Hypothalamus (tissue), 51 donors: ENCODE data around the gene ATOH8.

Experiments used
- DNase-seq, 51 donors: peaks; one replicate each; lab custom pipeline; 2025; lab: John Stamatoyannopoulos, UW

The ATOH8 gene

GRCh38 chr2:85795331-85796045 lies 41.7 kb downstream of the ATOH8 start:
- DNase-seq, result no peak

- DNase-seq, result no peak
These were observed 42.2 kb downstream of the ATOH8 start for GRCh38 chr2:85796046-85796340.

- DNase-seq, result peak in 44 of 51 donors; percentile 27 to 88 (median 64)
These were observed 42.8 kb downstream of the ATOH8 start for GRCh38 chr2:85796341-85797262.

- DNase-seq, result no peak
These were observed 43.5 kb downstream of the ATOH8 start for GRCh38 chr2:85797263-85797660.

DNA sequence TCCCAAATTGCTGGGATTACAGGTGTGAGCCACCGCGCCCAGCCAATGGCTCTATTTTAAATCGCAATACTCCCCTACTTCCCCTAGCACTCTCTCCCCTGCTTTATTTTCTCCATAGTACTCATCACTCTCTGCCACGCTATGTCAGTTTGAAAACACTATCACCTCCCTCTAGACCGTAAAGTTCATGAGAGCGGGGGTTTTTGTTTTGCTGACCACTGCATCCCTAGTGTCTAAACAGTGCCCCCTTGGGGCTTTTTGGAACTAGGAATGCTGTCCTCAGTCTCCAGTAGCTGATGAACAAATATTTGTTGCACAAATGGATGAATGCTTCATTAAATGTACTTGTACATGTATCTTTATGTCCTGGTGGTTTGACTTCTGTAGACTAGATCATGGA lies 44.1 kb downstream of the ATOH8 start:
- peak in 11 of 51 donors; percentile 15 to 65 (median 44) for DNase-seq

DNA sequence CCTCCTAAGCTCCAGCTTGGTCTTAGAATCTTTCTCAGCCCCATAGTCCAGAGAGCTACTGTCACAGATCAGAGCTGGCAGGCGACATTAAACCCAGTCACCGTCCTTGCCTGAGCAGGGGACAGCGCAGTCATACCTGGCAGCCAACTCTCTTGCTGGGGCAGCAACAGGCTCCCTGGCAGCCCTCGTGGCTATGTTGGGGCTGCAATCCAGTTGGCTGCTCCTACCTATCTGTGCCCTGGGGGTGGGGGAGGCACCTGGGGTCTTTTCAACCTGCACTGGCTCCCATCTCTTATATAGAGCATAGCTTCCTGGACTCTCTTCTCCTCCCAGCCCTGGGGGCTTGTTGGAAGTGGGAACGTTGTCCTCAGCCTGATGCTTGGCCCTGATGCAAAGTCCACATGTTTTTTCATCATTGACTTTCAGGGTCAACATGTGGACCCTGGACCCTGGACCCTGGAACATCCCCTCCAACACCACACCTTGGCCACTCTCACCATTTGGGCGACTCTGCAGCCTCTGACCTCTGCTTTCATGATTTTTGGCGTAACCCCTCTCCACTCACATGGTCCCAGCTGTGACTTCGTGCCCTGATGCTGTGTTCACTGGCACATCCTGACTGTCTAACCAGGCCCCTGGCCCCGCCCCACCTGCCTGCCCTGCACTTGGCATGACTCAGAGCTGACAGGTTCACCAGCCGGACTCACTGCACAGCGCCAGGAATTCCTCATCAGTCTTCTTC lies 45.6 kb downstream of the ATOH8 start:
- DNase-seq, result peak in 1 of 51 donors; percentile 28

DNA sequence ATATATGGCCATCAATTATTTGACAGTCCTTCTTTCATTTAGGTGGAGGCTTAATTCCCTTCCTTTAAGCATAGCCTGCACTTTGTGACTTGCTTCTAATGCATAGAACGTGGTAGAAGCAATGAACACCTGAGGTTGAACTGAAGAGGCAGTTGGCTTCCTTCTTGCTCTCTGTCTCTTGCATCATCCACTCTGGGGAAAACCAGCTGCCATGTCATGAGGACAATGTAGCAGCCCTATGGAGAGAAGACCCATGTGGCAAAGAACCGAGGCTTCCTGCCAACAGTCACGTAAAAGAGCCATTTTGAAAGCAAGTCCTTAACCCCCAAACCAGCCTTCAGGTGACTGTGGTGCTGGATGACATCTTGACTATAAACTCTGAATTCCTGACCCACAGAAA lies 46.8 kb downstream of the ATOH8 start:
- no peak for DNase-seq

- DNase-seq, result no peak
These were observed 48.1 kb downstream of the ATOH8 start for GRCh38 chr2:85801871-85802270.

GRCh38 chr2:85802354-85803103 lies 48.7 kb downstream of the ATOH8 start:
- no peak for DNase-seq

GRCh38 chr2:85803704-85804425 lies 50.1 kb downstream of the ATOH8 start:
- DNase-seq, result no peak

- DNase-seq, result no peak
These were observed 50.8 kb downstream of the ATOH8 start for GRCh38 chr2:85804583-85804982.

DNA sequence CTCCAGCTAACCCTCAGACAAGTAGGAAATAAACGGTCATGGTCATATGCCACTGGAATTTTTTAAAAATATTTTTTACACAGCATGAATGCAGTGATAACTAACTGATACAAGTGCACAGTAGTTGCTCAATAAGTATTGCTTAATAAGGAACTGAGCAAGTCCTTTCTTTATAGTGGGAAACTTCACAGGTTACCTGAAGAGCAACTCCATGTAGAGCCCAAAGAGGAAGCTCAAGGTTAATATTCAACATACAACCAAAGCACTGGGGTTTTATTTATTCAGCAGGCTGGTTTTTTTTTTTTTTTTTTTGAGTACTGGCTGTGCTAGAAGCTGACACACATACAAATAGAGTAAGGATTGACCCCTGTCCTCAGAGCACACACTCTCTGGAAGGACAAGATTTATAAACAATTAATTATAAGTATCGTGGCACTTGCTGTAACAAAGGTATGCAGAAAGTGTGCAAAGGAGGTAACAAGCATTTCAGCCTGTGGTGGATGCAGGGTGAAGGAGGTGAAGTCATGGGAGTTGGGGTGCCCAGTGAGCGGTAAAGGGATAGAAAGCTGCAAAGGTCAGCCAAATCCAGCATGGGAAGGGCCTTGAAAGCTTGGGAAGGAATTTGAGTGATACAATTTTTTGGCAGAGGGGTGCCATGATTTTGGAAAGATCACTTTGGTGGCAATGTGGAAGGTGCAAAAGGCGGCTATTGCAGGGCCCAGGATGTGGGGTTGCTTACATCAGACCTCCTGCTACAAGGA lies 52.7 kb downstream of the ATOH8 start:
- no peak for DNase-seq

- DNase-seq, result no peak
These were observed 54.0 kb downstream of the ATOH8 start for GRCh38 chr2:85807756-85808155.

GRCh38 chr2:85810371-85811179 lies 56.8 kb downstream of the ATOH8 start:
- no peak for DNase-seq

DNA sequence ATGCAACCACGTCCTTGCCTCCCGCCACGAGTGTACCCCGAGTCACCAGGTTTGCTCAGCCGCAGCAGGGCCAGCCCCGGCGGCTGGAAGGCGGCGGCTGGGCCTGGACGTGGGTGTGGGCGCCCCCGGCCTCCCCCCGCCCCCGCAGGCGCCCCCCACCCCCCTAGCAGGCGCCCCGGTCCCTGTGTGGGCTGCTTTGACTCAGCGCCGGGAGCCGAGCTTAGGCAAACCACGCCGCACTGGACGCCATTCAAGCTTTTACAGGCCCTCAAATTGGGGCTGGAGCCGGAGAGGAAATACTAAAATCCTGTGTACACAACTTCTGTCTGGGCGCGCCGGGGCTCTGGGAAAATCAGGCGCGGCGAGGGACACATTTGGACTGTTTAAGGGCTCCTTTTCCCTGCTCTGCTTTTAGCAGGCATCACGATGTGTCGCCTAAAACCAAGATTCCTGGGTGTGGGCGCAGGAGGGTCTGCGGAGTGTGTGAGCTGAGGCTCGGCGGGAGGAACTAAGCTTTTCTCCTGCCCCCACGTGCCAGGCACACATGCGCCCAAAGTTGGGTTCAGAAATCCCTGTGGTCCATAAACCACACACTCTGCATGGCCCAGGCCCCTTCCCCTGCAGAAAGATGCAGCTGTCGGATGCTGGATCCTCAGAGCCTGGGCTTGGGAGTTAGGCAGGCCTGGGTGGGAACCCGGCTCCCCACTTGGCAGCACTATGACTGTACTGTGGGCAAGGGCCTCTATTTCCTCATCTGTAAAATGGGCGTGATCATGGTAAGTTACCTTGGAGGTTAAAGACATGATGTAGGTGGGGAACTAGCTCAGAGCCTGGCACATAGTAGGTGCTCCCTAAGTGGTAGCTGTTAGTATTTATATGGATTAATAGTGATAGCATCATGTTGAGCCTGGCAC lies 57.6 kb downstream of the ATOH8 start:
- peak in 2 of 51 donors; percentile 19 to 42 for DNase-seq

DNA sequence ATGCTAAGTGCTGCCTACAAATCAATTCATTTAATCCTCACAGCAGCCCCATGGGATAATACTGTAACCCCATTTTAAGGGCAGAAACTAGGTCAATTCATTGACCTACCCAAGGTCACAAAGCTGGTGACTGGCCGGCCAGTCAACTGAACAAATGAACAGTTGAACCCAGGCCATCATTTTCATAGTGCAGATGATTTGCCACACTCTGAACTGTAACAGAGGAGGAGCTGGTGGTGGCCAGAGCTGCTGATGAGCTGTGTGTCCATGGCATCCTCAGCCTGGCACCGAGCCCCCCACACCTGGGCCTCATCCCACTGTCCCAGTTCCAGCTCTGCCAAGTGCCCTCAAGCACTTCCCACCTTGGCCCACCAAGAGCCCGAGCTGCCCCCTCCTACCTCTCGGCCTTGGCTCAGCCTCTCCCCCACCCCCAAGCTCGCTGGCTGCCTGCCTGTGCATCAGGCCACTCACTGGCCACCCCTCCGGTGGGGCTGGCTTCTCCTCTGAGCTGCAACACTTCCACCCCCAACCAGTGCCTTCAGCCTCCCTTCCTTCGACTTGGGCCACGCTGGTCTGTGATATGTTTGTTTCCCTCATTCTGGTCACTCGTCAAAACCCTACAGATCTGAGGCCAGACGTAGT lies 58.4 kb downstream of the ATOH8 start:
- DNase-seq, result no peak
